GM12878 (cell line): ENCODE data around the gene UHRF1. TPM values are rescaled to one million over a fixed set of nuclear protein-coding genes. Genes with fewer than 3 reads are reported as not detected.

Source experiments
- BMI1 ChIP-seq: fragments of 450-650 bp; IDR thresholded peaks from 2 replicates; pipeline ENCODE4 v1.6.1; 2016; ENCODE audit warnings: mild to moderate bottlenecking, moderate library complexity, borderline replicate concordance
- EZH2 ChIP-seq: IDR thresholded peaks from 2 replicates; pipeline ENCODE4 v1.6.1; 2012; ENCODE audit warnings: low read depth, mild to moderate bottlenecking, control low read depth, inconsistent platforms, low read length, borderline replicate concordance; ENCODE audit not compliant: control insufficient read depth
- MEF2A ChIP-seq: IDR thresholded peaks from 2 replicates; pipeline ENCODE4 v1.6.1; 2011; ENCODE audit warnings: low read depth, mild to moderate bottlenecking, low read length, moderate library complexity; ENCODE audit not compliant: insufficient read depth
- MEF2B ChIP-seq: fragments of 450-650 bp; IDR thresholded peaks from 2 replicates; pipeline ENCODE4 v1.6.1; 2018; ENCODE audit warnings: mild to moderate bottlenecking, moderate library complexity; ENCODE audit not compliant: partially characterized antibody, poor library complexity, severe bottlenecking
- MYB ChIP-seq: fragments of 150-350 bp; IDR thresholded peaks from 2 replicates; pipeline ENCODE4 v1.6.1; 2014; ENCODE audit warnings: mild to moderate bottlenecking, low read depth, low read length, borderline replicate concordance
- RBBP5 ChIP-seq: fragments of 200-600 bp; sonication (generic); conservative IDR thresholded peaks from 2 replicates; pipeline ENCODE4 v1.6.1; 2016
- SIN3A ChIP-seq: IDR thresholded peaks from 2 replicates; pipeline ENCODE4 v1.6.1; 2012; ENCODE audit warnings: low read depth, low read length, improper control_type of control experiment
- TARDBP ChIP-seq: IDR thresholded peaks from 2 replicates; pipeline ENCODE4 v1.6.1; 2016; ENCODE audit warnings: borderline replicate concordance
- WRNIP1 ChIP-seq: IDR thresholded peaks from 2 replicates; pipeline ENCODE4 v1.6.1; 2011; ENCODE audit warnings: low read depth, low read length, improper control_type of control experiment, borderline replicate concordance
- YBX1 ChIP-seq: fragments of 450-650 bp; IDR thresholded peaks from 2 replicates; pipeline ENCODE4 v1.6.1; 2016; ENCODE audit warnings: antibody characterized with exemption
- ZBED1 ChIP-seq: IDR thresholded peaks from 2 replicates; pipeline ENCODE4 v1.6.1; 2016; ENCODE audit warnings: borderline replicate concordance
- ZNF687 ChIP-seq: fragments of 450-650 bp; IDR thresholded peaks from 2 replicates; pipeline ENCODE4 v1.6.1; 2017; ENCODE audit warnings: mild to moderate bottlenecking, moderate library complexity
- ZSCAN29 ChIP-seq: fragments of 450-650 bp; IDR thresholded peaks from 2 replicates; pipeline ENCODE4 v1.6.1; 2017; ENCODE audit warnings: mild to moderate bottlenecking, moderate library complexity
- polyA plus RNA-seq, 11 experiments: library from polyadenylated mRNA; depleted of rRNA in 4 of 11; unstranded in 6 of 11; stranded (reverse) in 5 of 11; fragments of >200 nt; fragmentation: Nextera tagmentation in 4 of 11; fragmentation: Illumina TruSeq in 1 of 11; extraction: Ambion mirVana in 4 of 11; extraction: Trizol in 1 of 11; gene quantifications; 1 replicate in 1 of 11; 2 replicates in 10 of 11; pipeline versions ENCODE4 v1.2.1 to v1.2.3, GENCODE V29; 2011 to 2016; ENCODE audit warnings: inconsistent platforms in 2 of 11, missing spikeins in 2 of 11, low read depth in 1 of 11
- total RNA-seq, 4 experiments: library from RNA; depleted of rRNA in 3 of 4; stranded (reverse); fragments of >200 nt in 3 of 4; fragmentation: Illumina TruSeq in 1 of 4; extraction: Trizol in 1 of 4; gene quantifications; 2 replicates each; pipeline versions ENCODE4 v1.2.1 to v1.2.3, GENCODE V29; 2013 to 2021
- TF ChIP-seq, protein P1 (sequence below): IDR thresholded peaks from 2 replicates; pipeline ENCODE4 v1.6.1; 2012; ENCODE audit warnings: low read depth, low read length, improper control_type of control experiment
- TF ChIP-seq, protein P2 (sequence below), 3 experiments: IDR thresholded peaks in 2 of 3; conservative IDR thresholded peaks in 1 of 3; 2 replicates each; pipeline ENCODE4 v1.5.1; 2011; ENCODE audit warnings: low read depth in 3 of 3, low read length in 3 of 3, mild to moderate bottlenecking in 3 of 3, control low read depth in 2 of 3, moderate library complexity in 2 of 3, inconsistent platforms in 1 of 3, mixed read lengths in 1 of 3; ENCODE audit not compliant: control insufficient read depth in 2 of 3, insufficient read depth in 1 of 3; ENCODE audit errors: extremely low read depth in 1 of 3
- TF ChIP-seq, protein P3 (sequence below): IDR thresholded peaks from 2 replicates; pipeline ENCODE4 v1.6.1; 2011; ENCODE audit warnings: borderline replicate concordance, low read depth, mild to moderate bottlenecking, moderate library complexity, low read length; ENCODE audit not compliant: insufficient read depth, poor library complexity, severe bottlenecking

UHRF1 gene
- total and polyA plus RNA-seq, 10 of the 15 experiments (the other 5 are each of a cell fraction or from before 2014, with no cell fraction given) = 13.0 to 109 (median 37.7) TPM

DNA sequence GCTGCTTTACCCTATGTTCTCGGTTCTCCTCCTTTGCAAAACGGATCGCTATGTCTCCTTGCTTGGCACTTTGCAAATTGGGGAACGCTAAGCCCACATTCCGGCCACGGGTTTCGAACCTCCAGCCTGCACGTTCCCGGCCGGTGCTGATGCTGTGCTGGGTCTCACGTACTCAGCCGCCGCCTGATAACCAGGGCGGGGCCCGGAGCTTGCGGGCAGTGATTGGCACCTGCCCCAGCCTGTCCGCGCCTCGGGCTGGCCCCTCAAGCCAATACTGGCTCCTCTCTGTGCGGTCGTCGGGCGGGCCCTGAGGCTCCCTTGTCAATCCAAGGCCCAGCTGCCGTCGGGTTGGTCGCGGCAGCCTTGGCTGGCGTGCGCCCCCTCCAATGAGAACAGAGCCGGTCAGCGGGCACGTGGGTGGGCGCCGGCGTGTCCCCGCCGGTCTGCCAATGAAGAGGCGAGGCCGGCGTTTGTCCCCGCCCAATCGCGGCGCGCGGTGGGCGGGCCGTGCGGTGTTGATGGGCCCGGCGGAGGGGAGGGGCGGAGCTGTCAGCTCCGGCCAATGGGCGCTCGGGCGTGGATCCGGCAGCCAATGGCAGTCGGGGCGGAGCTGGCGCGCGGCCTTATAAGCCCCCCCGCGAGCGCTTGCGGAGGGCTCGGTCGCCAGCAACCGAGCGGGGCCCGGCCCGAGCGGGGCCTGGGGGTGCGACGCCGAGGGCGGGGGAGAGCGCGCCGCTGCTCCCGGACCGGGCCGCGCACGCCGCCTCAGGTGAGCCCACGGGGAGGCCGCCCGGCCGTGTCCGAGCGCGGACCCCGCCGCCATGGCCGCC is 59.4 kb downstream of the UHRF1 start, which contains the start of gene KDM4B (continued):
- TF ChIP-seq ZNF687 (peak; percentile 70), YBX1 (no peak), ZBED1 (no peak), TARDBP (peak; percentile 57), ZSCAN29 (no peak), SIN3A (no peak; the same call in 1 of the 2 replicates), BMI1 (no peak), EZH2 (no peak), MYB (no peak), MEF2B (no peak), MEF2A (no peak), RBBP5 (no peak), WRNIP1 (no peak)
- TF ChIP-seq, protein P1, sequence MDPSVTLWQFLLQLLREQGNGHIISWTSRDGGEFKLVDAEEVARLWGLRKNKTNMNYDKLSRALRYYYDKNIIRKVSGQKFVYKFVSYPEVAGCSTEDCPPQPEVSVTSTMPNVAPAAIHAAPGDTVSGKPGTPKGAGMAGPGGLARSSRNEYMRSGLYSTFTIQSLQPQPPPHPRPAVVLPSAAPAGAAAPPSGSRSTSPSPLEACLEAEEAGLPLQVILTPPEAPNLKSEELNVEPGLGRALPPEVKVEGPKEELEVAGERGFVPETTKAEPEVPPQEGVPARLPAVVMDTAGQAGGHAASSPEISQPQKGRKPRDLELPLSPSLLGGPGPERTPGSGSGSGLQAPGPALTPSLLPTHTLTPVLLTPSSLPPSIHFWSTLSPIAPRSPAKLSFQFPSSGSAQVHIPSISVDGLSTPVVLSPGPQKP = no peak
- TF ChIP-seq, protein P2, sequence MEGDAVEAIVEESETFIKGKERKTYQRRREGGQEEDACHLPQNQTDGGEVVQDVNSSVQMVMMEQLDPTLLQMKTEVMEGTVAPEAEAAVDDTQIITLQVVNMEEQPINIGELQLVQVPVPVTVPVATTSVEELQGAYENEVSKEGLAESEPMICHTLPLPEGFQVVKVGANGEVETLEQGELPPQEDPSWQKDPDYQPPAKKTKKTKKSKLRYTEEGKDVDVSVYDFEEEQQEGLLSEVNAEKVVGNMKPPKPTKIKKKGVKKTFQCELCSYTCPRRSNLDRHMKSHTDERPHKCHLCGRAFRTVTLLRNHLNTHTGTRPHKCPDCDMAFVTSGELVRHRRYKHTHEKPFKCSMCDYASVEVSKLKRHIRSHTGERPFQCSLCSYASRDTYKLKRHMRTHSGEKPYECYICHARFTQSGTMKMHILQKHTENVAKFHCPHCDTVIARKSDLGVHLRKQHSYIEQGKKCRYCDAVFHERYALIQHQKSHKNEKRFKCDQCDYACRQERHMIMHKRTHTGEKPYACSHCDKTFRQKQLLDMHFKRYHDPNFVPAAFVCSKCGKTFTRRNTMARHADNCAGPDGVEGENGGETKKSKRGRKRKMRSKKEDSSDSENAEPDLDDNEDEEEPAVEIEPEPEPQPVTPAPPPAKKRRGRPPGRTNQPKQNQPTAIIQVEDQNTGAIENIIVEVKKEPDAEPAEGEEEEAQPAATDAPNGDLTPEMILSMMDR (IDR thresholded peaks at IDR 0.05 in 2 of 3, conservative IDR thresholded peaks at IDR 0.05 in 1 of 3; ENCODE audit: control insufficient read depth in 2 of 3, extremely low read depth in 1 of 3, insufficient read depth in 1 of 3, low read depth in 3 of 3, low read length in 3 of 3) = no peak
- TF ChIP-seq, protein P3, sequence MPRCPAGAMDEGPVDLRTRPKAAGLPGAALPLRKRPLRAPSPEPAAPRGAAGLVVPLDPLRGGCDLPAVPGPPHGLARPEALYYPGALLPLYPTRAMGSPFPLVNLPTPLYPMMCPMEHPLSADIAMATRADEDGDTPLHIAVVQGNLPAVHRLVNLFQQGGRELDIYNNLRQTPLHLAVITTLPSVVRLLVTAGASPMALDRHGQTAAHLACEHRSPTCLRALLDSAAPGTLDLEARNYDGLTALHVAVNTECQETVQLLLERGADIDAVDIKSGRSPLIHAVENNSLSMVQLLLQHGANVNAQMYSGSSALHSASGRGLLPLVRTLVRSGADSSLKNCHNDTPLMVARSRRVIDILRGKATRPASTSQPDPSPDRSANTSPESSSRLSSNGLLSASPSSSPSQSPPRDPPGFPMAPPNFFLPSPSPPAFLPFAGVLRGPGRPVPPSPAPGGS = peak; percentile 13
